Measurements from ENCODE around the gene RRAS.

DNA sequence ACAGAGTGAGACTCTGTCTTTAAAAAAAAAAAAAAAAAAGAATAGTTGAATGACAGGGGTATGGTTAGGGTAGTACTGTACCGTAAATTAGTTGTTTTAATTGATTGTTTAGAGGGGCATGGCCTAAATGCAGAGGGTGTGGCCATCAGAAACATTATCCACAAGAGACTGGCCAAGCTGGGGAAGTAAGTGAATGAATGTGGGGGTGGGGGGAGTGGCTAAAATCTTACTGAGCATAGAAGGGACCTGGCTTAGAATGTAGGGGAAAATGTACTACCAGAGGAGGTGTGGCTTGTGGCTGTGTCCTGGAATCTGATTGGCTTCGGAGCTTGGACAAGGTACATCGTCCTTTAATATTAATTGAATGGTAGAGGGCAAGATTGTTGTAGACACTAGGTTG is 29.6 kb upstream of the RRAS start:
- TF ChIP-seq POLR2AphosphoS5 (IDR thresholded peaks at IDR 0.05) (no peak), POLR2A (IDR thresholded peaks at IDR 0.05) (no peak)
